Erythroblast (primary cell): Measurements from ENCODE around the gene GLDC.

Experiments
- DNase-seq, 2 experiments: peaks; one replicate each; lab custom pipeline; 2025; lab: John Stamatoyannopoulos, UW
- GATA1 ChIP-seq: IDR thresholded peaks from 2 replicates; pipeline ENCODE4 v1.6.1; 2011; ENCODE audit warnings: low read depth, mild to moderate bottlenecking, control low read depth, low read length, moderate library complexity
- POLR2A ChIP-seq: IDR thresholded peaks from 2 replicates; pipeline ENCODE4 v1.6.1; 2011; ENCODE audit warnings: mild to moderate bottlenecking, low read length

The GLDC gene

GRCh38 chr9:6590334-6590733 lies 55.2 kb downstream of the GLDC start:
- no peak for DNase-seq
- no peak for TF ChIP-seq GATA1
- no peak for TF ChIP-seq POLR2A

GRCh38 chr9:6584881-6585597 lies 60.5 kb downstream of the GLDC start:
- DNase-seq: peak; percentile 21 to 60
- no peak for TF ChIP-seq POLR2A
- no peak for TF ChIP-seq GATA1

- TF ChIP-seq GATA1 (no peak), POLR2A (no peak)
- no peak for DNase-seq
These were observed 64.3 kb downstream of the GLDC start for GRCh38 chr9:6581253-6581652.

GRCh38 chr9:6579613-6580012 lies 65.9 kb downstream of the GLDC start:
- DNase-seq: no peak
- no peak for TF ChIP-seq POLR2A
- no peak for TF ChIP-seq GATA1

GRCh38 chr9:6576987-6577386 lies 68.5 kb downstream of the GLDC start:
- DNase-seq: no peak
- TF ChIP-seq GATA1 (no peak), POLR2A (no peak)

GRCh38 chr9:6575324-6576034 lies 70.0 kb downstream of the GLDC start:
- TF ChIP-seq GATA1: no peak
- TF ChIP-seq POLR2A: no peak
- no peak for DNase-seq

- DNase-seq: peak; percentile 14 to 71
These were observed 78.4 kb downstream of the GLDC start for GRCh38 chr9:6567140-6567591.

GRCh38 chr9:6566409-6567139 lies 79.0 kb downstream of the GLDC start:
- peak; percentile 8 to 65 for DNase-seq
- TF ChIP-seq POLR2A (no peak), GATA1 (no peak)

More at GRCh38 chr9:6567140-6567591, 78.4 kb downstream of the GLDC start:
- TF ChIP-seq GATA1 (no peak), POLR2A (no peak)

GRCh38 chr9:6565312-6565711 lies 80.2 kb downstream of the GLDC start:
- DNase-seq: no peak
- no peak for TF ChIP-seq POLR2A
- no peak for TF ChIP-seq GATA1

GRCh38 chr9:6564868-6565267 lies 80.7 kb downstream of the GLDC start:
- TF ChIP-seq GATA1 (no peak), POLR2A (no peak)
- DNase-seq: no peak

- DNase-seq: no peak
- no peak for TF ChIP-seq GATA1
- no peak for TF ChIP-seq POLR2A
These were observed 81.2 kb downstream of the GLDC start for GRCh38 chr9:6564360-6564759.

GRCh38 chr9:6562871-6563430 lies 82.6 kb downstream of the GLDC start:
- TF ChIP-seq POLR2A: no peak
- TF ChIP-seq GATA1: no peak
- DNase-seq: no peak

- no peak for DNase-seq
- TF ChIP-seq POLR2A (no peak), GATA1 (no peak)
These were observed 83.3 kb downstream of the GLDC start for GRCh38 chr9:6562201-6562600.
